Hematopoietic multipotent progenitor cell treated with erythropoietin and hydrocortisone succinate and interleukin-3 and kit ligand, for 17 days (in vitro differentiated cells): Measurements from ENCODE around the gene FKBP1A.
A peak's percentile ranks its signal among the peaks of the same experiment; 100 is the strongest.

ENCODE experiments used
- DNase-seq: peaks from one replicate; pipeline ENCODE4 v3.0.0-alpha.2; 2015; ENCODE audit warnings: low spot score

Gene FKBP1A

DNA sequence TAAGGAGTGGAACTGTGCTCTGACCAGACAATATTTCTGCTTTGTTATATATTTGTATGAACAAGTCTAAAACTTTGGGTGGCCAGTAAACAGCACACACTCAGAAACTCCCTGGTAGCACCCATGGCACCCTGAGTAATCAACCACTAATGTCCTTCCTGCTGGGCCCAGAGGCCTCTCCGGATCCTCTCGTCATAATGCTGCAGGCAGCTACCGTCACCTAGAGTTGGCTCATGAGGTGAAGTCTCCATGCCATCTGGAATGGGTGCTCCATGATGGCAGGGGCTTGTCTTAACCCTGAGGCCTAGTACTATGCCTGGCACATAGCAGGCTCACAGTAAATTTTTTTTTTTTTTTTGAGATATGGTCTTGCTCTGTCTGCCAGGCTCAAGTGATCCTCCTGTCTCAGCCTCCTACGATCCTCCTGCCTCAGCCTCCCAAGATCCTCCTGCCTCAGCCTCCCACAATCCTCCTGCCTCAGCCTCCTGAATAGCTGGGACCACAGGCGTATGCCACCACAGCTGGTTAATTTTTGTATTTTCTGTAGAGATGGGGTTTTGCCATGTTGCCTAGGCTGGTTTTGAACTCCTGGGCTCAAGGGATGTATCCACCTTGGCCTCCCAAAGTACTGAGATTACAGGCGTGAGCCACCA lies 60.9 kb downstream of the FKBP1A start:
- no peak for DNase-seq

DNA sequence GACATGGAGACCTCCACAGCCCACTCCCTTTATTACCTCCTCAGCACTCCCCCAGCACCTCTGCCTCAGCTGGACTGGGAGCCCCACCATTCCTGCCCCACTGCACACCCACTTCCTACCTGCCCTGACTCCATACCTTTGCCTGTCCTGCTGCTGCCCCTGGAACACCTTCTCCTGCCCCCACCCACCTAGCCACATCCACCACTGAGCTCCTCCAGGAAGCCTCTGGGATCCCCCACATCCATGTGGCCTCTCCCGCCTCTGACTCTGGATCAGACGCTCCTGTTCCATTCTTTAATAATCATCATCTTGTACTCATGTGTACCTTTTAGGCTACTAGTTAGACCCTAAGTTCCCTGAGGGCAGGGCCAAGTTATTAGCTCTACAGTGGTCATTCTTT lies 61.8 kb downstream of the FKBP1A start:
- no peak for DNase-seq

DNA sequence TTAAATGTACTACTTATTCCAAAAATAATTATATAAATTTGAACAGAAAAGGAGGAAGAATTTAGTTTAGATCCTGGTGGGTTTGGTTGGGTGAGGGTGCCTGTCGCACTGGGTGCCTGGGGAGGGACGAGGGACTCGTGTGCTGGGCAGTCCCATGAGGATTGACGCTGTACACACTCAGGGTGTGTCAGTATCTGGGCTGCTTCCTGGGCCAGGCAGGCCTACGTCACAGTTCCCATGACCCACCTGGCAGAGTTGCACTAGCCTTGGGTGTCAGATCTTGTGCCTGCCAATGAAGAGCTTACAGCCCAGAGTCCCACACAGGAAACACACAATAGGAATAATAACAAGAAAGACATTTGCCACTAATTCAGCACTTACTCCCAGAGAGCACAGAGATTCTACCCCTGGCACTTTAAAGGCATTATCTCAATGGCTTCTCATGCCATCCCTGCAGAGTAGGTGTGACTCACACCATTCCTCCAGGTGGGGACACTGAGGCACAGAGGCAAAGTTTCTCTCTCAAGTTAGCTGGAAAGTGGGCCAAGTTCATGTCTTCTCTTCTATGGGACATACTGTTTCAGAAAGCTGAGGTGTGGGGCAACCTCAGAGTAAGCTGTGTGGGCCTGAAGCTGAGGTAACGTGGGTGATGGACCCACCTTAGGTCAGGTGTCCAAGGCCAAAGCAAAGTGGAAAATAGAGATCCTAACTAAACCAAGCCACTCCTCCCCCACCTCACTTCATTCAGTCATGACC lies 62.6 kb downstream of the FKBP1A start:
- DNase-seq = peak; percentile 33

DNA sequence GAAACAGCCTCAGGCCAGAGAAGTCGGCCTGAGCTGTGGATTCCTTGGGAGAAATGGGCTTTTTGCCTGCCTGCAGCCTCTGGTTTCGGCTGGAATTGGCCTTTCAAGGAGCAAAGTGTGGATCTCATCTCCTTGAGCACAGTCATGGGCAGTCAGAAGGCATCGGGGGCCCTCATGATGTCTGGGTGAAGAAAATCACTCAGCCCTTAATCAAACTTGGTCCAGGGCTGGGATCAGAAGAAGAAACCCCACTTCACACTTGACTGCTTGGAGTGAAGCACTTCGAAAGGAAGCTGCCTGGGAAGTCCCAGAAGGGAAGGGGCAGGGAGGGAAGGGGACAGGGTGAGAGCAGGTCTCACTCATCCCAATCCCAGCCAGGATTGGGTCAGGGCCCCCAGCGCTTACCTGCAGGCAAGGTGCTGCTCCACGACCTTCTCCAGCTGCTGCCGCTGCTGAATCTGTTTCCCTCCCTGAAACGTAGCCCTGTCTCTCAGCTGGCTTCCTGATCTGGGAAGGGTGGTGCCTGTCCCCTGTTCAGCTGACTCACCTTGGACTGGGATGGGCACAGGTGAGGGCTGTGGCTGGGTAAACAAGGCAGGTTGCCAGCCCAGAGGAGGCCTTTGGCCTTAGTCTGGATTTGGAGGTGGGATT lies 64.0 kb downstream of the FKBP1A start, which contains the start of gene SDCBP2:
TSS of gene SDCBP2 (minus strand) at position 460 of the 651 bp plus-strand sequence. CDS start 8,723 bp downstream, outside the sequence.
- DNase-seq = no peak

DNA sequence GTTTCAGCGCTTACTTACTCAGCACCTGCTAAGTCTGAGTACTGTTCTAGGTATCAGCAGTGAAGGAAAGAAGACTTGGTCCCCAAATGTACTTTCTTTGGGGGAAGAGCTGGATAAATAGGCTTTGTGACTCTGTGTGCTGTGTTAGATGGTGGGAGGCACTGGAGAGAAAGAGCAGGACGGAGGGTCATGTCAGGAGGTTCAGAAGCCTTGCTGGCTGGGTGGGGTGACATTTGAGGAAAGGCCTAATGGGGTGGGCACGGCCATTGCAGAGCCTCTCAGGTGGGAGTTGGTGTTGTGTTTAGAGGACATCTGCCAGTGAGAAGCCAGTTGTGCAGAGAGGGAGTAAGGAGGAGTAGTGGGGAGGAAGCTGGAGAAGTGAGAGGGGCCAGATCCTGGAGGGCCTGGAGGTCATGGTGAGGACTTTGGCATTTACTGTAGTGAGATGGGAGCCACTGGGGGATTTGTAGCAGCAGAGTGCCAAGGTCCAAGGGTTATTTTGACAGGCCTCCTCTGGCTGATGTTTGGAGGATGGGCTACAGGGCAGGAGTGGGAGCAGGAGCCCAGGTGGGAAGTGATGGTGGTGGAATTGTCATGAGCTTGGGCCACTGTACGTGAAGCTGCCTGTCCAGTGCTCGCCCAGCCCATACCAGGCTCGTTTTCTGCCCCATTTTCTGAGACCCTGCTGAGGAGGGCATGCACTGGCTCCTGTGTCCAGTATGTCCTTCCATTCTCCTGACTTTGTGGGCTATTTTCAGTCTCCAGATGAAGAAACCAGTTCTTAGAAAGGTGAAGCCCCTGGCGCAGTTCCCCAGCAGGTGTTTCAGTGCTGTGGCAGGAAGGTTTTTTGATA lies 64.8 kb downstream of the FKBP1A start:
- DNase-seq = no peak

DNA sequence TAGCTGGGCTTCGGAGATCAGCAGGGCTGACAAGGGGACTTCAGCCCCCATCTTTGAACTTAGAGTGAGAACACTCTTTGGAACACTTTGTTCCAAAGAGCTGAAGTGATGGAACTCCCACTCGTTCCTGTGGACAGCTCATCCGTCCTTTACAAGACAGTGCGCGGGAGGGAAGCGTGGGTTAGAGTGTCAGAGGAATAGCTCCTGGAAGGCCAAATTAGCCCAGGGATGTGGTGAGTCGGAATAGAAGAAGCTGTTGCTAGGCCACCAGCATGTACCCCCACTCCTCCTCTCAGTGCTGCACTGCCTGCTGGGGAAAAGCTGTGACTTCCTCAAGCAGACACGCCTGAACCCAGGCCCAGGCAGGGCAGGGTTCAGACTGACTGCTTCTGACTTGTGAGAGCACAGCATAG lies 65.6 kb downstream of the FKBP1A start:
- DNase-seq = no peak

DNA sequence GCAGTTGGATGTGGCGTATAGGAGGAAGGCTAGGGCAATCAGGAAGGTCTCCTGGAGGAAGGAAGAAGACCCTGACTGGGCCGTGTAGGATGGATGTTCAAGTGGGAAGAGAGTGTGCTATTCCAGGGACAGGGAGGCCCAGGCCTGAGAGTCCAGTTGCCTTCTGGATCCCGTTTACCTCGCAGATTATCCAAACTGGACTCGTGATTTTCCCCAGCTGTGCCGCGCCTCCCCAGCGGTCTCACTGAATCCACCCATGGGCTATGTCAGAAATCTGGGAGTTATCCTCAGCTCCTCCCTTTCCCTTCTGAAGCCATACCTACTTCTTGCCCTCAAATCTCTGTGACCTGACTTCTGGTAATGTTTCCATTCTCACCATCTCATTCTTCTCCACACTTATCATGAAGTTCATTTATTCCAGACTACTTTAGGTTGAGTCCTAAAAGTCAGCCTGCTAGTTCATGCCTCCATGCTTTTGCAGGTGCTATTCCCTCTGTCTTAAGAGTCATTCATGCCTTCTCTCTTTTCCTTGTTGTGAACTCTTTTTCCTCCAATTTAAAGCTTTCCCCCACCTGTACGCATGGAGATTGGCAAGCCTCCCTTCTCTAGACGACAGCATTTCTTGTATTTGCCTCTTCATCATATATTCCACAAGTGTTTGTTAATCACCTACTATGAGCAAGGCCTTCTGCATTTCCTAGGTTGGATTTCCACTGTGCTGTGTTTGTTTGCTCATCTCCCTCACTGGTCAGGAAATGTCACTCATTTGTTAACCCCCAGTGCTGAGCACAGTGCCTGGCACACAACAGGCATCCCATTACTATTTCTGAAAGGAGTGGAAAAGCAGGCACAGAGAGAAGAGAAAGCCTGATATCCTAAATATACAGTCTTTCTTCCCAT lies 66.6 kb downstream of the FKBP1A start:
- DNase-seq = no peak

DNA sequence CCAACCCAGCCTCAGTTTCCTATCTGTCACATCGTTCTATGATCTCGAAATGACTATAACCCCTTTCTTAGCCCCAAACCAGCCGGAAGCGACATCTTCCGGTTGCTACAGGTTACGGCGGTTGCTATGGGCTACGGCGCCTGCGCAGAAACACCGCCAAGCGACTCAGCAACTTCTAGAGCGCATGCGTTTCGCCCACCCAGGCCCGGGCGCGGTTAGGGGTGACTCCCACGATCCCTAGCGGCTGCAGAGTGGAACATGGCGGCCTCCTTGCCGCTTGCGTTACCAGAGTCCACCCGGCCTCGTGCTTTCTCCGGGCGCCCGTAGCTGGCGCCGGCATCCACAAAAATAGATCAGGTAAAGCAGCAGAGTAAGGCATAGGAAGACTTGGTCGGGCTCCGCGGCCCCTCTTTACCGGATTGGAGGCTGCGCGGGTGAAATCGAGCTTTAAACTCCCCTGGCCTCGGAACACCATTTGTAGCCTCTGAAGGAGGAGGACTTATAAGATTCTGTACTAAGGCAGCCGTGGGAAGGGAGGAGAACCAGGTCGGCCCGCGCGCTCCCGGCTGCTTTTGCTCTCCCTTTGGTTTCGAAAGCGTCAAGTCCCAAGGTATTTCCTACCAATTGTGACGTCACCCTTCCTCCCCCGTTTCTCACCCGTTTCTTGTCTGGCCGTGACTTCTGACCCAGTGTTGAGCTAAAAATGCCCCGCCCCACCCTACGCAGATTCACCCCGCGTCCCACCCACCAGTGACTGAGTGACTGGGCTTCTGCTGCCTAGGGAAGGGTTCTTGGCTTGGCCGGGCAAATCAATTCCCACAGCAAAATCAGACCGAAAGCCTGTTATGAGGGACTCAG lies 67.5 kb downstream of the FKBP1A start:
- peak; percentile 98 for DNase-seq

DNA sequence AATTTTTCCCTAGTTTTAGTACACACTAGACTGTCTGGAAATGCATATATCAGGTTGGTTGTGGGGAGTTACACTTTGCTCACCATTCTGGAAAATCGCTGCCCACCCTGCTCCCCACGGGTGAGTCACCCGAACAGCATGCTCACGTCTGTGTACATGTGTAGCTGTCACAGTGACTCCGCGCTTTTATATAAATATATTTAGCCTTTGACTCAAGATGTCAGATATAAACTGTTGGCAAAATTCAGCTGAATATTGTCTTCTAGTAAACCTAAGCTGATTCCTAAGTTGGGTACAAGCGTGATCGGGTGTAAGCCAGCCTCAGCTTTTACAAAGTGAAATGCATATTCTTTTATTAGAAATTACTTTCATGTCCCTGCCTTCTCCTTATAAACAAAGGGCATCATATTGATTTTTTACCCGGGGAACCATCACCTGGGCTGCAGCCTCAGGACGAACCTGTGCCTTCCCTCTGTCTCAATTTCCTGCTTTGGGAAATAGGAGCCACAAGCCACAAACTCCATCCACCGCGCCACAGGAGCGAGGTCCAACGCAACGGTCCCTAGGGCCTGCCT lies 68.2 kb downstream of the FKBP1A start:
- DNase-seq = peak; percentile 67

DNA sequence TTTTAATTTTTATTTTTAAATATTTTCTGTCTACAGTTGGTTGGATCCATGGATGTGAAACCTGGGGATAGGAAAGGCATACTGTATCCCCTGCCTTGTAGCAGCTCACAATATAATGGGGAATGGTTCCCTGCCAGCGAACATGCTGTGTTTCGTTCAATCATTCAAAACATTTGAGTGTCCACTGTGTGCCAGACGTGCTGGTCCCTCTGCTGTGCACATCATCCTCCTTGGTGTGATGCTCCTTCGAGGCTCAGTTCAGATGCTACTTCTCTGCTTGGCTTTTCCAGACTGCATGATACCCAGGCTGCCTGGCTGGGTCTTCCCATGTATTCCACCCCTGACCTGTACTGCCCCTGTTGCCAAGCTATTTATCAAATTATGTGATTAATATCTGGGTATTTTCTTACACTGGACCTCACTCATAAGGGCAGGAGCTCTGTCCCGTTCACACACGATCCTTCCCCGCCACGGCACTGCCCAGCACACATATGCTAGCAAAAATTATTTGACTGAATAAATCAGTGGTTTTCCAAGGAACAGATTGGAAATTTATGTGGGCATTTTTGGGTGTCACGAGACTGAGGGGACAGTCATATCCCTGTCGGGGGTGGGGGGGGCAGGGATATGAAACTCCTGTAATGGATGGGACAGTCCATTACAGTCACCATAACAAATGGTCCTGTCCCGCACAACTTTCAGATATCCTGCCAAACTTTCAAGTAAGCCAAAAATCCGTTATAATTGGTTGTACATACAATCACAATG lies 68.8 kb downstream of the FKBP1A start:
- no peak for DNase-seq

DNA sequence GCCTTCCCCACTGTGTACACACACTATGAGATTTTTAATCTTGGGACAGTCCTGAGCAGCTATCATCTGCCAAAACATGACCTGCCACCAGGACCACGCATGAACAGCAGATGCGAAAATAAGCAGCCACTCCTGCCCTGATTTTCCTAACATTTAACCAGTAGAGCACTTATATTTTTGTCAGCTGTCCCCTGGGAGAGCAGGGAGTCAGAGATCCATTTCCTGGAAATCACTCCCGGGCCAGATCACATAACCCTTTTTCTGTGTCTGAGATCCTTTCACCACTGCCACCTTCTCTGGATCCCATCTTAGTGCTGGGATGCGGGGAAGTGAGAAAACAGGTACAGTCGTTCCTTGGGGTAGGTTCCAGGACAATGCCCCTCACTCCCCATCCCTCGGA lies 69.6 kb downstream of the FKBP1A start:
- DNase-seq = no peak

DNA sequence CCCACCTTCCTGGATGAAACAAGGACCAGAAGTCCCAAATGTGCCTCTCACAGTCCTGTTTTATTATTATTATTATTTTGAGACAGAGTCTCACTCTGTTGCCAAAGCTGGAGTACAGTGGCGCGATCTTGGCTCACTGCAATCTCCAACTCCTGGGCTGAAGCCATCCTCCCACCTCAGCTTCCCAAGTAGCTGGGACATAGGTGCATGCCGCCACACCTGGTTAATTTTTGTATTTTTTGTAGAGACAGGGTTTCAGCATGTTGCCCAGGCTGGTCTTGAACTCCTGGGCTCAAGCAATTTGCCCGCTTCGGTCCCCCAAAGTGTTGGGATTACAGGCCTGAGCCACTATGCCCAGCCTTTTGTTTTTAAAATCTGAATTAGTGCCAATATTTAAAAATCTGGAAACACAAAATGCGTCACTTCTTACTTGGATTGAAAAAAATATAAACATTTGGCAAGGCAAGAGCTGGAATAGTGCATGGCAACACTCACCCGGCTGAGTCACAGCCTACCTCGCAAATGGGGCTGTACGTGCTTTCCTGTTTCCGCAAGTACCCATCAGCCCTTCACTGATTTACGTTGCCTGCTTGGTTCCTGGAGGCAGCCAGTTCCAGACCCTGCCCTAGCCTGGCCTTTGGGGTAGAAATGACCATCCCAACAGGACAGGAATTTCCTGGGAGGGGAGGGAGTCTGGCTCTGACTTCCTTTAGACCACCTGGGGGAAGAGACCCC lies 70.2 kb downstream of the FKBP1A start:
- DNase-seq = peak; percentile 17

DNA sequence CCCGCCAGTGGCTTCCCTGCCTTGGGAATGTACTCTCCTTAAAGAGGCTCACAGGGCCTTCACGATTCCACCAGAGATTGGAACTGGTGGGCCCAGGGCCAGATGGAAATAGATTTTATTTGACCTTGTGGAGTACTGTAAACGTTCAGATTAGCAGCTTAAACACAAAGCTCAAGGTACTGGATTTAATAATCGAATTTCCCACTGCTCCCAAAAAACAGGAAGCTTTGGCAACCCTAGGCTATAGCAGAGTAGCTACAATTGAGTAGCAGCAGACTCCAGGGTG lies 71.3 kb downstream of the FKBP1A start:
- DNase-seq = no peak

DNA sequence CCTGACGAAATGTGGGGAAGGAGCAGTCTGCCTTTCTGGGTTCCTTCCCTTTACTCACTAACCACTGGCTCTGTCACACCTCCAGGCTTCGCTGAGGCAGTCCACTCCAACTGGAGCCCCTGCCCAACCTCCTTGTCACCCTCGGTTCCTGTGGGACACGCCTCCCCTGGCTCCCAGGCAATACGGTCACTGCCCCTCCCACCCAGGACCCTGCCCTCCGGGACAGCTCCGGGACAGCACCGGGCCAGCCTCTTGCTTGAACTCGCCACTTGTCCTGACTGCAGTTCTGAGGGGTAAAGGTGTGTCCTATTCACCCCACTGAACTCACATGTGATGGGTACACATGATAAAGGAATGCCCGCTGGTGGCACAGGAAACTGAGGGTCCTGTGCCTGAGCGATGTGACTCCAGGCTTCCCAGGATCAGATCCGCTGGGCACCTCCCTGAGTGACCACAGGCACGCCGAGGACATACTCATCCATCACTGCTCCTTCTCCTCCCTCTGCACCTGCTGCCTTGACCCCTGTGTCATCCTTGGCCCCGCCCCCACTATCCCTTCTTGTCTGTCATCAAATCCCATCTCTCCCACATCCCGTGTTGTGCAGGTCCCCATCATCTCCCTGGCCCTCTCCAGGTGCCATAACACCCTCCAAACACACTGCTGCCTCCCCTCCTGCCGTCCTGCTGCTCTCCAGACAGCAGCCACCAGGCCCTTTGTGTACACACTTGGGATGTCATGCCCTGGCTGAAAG lies 71.8 kb downstream of the FKBP1A start:
- DNase-seq = no peak

DNA sequence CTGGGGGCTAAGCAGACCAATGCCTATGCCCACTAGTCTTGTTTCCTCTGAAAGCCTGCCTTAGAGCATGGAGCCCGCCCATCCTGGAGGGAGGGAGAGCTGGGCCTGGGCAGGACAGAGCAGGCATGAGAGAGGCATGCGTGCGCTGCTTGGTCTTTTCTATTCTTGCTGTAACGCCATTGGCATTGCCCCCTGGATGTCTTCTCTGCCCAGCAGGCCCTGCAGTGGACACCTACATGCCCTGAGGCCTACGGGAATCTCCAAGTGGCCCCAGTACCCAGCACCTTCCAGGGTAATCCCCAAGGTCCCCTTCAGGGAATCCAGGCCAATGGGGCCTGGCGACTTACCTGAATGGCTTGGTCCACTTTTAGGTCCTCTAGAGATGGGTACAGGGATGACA lies 72.8 kb downstream of the FKBP1A start:
- no peak for DNase-seq

DNA sequence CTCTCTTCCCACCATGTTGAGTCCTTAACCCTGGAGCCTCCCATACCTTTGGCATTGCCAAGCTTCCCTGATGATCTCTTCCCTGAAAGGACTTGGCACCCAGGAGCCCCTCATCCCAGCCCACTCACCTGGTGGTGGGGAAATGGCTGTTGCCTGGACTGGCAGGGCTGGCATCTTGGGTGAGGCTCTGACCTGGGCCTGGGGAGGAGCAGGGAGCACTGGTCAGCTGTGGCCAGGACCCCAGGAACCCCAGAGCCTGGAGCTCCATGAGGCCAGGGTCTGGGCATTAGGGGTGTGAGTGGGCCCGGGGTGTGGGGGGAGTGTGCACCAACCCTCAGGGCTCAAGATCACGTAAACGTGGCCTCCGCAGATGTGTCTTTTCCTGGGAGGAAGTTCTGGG lies 73.4 kb downstream of the FKBP1A start:
- DNase-seq = no peak

DNA sequence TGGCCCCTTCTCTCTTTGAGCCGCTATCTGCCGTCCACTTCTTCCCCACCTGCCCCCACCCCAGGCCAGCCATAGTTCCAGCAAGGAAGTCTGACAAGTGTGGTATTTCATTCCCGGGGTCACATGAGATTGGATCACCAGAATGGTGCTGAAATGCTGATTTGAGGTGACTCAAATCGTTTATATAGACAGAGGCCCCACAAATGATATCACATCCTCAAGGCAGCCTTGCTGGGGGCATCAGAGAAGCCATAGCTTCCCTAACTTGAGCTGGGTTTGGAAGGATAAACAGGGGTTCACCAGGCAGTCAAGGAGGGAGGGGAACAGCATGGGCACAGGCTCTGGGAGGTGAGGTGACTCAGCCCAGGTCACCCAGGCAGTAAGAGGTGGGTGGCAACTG lies 73.8 kb downstream of the FKBP1A start:
- DNase-seq = no peak
